Stomach (tissue), 9 donors: Measurements from ENCODE around the gene CCPG1. TPM values are rescaled to one million over a fixed set of nuclear protein-coding genes. Genes with fewer than 3 reads are reported as not detected.

Source experiments
- DNase-seq, 2 donors: peaks; one replicate each; pipeline versions ENCODE4 v3.0.0 to v3.0.0-alpha.2; 2013 to 2019
- H3K27ac ChIP-seq, 5 donors: fragments of 200-600 bp in 4 of 5; sonication (generic) in 4 of 5; one replicate each; pipeline ENCODE4 v1.5.1; 2013 to 2019; ENCODE audit warnings: mild to moderate bottlenecking in 1 of 5, moderate library complexity in 1 of 5
- H3K27me3 ChIP-seq, 3 donors: fragments of 200-600 bp; sonication (generic); one replicate each; pipeline ENCODE4 v1.5.1; 2017 to 2019; ENCODE audit warnings: mixed run types in 1 of 3
- H3K36me3 ChIP-seq, 4 donors: fragments of 200-600 bp; sonication (generic); 1 replicate in 3 of 4; 2 replicates in 1 of 4; pipeline ENCODE4 v1.5.1; 2016 to 2019
- H3K4me1 ChIP-seq, 4 donors: fragments of 200-600 bp; sonication (generic); one replicate each; pipeline ENCODE4 v1.5.1; 2016 to 2019
- H3K4me3 ChIP-seq, 4 donors: fragments of 200-600 bp; sonication (generic) in 3 of 4; one replicate each; pipeline ENCODE4 v1.5.1; 2016 to 2019; ENCODE audit warnings: mild to moderate bottlenecking in 1 of 4
- H3K9me3 ChIP-seq, 4 donors: fragments of 200-600 bp; sonication (generic); one replicate each; pipeline ENCODE4 v1.5.1; 2016 to 2019
- EP300 ChIP-seq: sonication (generic); formaldehyde crosslinking; IDR thresholded peaks from one replicate; pipeline ENCODE4 v1.6.1; 2017; ENCODE audit warnings: antibody characterized with exemption
- POLR2A ChIP-seq, 4 donors: fragments of 450-650 bp; IDR thresholded peaks; one replicate each; pipeline ENCODE4 v1.6.1; 2016; ENCODE audit warnings: antibody characterized with exemption in 4 of 4, control low read depth in 2 of 4, mild to moderate bottlenecking in 1 of 4, moderate library complexity in 1 of 4
- POLR2AphosphoS5 ChIP-seq, 3 donors: sonication (generic); formaldehyde crosslinking; IDR thresholded peaks; one replicate each; pipeline ENCODE4 v1.6.1; 2016; ENCODE audit warnings: antibody characterized with exemption in 3 of 3
- WGBS, 5 donors: extraction: QIAGEN DNeasy Blood & Tissue Kit in 3 of 5; methylation state at CpG; one replicate each; pipeline versions ENCODE4 v1.1.5 to v1.1.7; 2013 to 2018; 5-methylcytosine and 5-hydroxymethylcytosine counted together
- intact Hi-C: fragments of 100-400 bp; cut with DNase I; formaldehyde crosslinking; loops from one replicate; pipeline ENCODE4 v1.15.1; 2023; ENCODE audit warnings: low total_unique reads
- polyA plus RNA-seq, 3 donors: library from polyadenylated mRNA; stranded (reverse); fragments of 200-250 nt; gene quantifications; one replicate each; pipeline ENCODE4 v1.2.3, GENCODE V29; 2013
- total RNA-seq, 5 donors: library from RNA; depleted of rRNA; stranded (reverse); fragments of >200 nt; gene quantifications; one replicate each; pipeline versions ENCODE4 v1.1.0 to v1.2.3, GENCODE V29; 2014 to 2016
- TF ChIP-seq, protein P1 (sequence below), 7 experiments: fragments of 450-650 bp in 4 of 7; fragments of 200-600 bp in 3 of 7; sonication (generic) in 3 of 7; IDR thresholded peaks; one replicate each; pipeline ENCODE4 v1.5.1; 2016 to 2019; ENCODE audit warnings: antibody characterized with exemption in 7 of 7, control low read depth in 2 of 7, mild to moderate bottlenecking in 1 of 7
- donor health status: healthy with polysubstance abuse.
- donor health status: Bipolar disorder and iron deficiency.
- donor health status: healthy.

Gene CCPG1
- total and polyA plus RNA-seq, 8 donors = 15.1 to 119 (median 28.1) TPM

- H3K36me3 ChIP-seq = peaks cover 3 to 57% (median 55%) of the 10 kb centered on the region in 4 donors
- no peaks in the 10 kb centered on the region for H3K4me1 ChIP-seq
- no peaks in the 10 kb centered on the region for H3K9me3 ChIP-seq
- no peaks in the 10 kb centered on the region for H3K27me3 ChIP-seq
- no peak overlapping the region for H3K27ac ChIP-seq
- no peak overlapping the region for H3K4me3 ChIP-seq
- no peak for DNase-seq
- TF ChIP-seq EP300 = no peak
- TF ChIP-seq, protein P1, sequence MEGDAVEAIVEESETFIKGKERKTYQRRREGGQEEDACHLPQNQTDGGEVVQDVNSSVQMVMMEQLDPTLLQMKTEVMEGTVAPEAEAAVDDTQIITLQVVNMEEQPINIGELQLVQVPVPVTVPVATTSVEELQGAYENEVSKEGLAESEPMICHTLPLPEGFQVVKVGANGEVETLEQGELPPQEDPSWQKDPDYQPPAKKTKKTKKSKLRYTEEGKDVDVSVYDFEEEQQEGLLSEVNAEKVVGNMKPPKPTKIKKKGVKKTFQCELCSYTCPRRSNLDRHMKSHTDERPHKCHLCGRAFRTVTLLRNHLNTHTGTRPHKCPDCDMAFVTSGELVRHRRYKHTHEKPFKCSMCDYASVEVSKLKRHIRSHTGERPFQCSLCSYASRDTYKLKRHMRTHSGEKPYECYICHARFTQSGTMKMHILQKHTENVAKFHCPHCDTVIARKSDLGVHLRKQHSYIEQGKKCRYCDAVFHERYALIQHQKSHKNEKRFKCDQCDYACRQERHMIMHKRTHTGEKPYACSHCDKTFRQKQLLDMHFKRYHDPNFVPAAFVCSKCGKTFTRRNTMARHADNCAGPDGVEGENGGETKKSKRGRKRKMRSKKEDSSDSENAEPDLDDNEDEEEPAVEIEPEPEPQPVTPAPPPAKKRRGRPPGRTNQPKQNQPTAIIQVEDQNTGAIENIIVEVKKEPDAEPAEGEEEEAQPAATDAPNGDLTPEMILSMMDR (IDR thresholded peaks at IDR 0.05) = no peak
- no peak for TF ChIP-seq POLR2A (IDR thresholded peaks at IDR 0.05)
- no peak for TF ChIP-seq POLR2AphosphoS5 (IDR thresholded peaks at IDR 0.05)
- intact Hi-C loops = no loop called here
- 59 to 86% (median 73%) methylated on average over 2 of the region's 2 CpGs for WGBS, 5 donors
Observed at GRCh38 chr15:55353025-55353424, 55.1 kb downstream of the CCPG1 start.

DNA sequence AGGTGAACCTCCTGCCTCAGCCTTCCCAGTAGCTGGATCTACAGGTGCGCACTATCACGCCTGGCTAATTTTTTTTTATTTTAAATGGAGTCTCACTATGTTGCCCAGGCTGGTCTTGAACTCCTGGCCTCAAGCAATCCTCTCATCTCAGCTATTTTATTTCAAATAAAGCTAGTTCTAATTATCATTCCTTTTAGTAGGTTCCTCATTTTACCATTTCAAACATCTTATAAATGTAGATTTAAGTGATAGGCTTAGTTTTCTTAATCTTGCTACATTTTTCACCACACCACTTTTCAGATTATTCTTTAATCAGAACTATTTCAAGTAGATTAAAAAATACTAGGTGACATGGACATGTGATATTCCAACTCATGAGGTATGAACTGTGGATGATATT, 58.9 kb downstream of the CCPG1 start:
- H3K4me1 ChIP-seq = peaks cover 0 to 3% (median 1%) of the 10 kb centered on the region in 4 donors
- intact Hi-C loops = no loop called here
- DNase-seq = no peak
- no peaks in the 10 kb centered on the region for H3K27me3 ChIP-seq
- TF ChIP-seq POLR2A (IDR thresholded peaks at IDR 0.05) (no peak), EP300 (no peak)
- TF ChIP-seq, protein P1 (IDR thresholded peaks at IDR 0.05) = no peak
- H3K9me3 ChIP-seq = no peaks in the 10 kb centered on the region
- peaks cover 0 to 35% (median 28%) of the 10 kb centered on the region in 4 donors for H3K36me3 ChIP-seq
- no peak overlapping the region for H3K27ac ChIP-seq
- WGBS, 5 donors = 94 to 100% (median 100%) methylated on average over 2 of the region's 2 CpGs
- H3K4me3 ChIP-seq = no peak overlapping the region

DNA sequence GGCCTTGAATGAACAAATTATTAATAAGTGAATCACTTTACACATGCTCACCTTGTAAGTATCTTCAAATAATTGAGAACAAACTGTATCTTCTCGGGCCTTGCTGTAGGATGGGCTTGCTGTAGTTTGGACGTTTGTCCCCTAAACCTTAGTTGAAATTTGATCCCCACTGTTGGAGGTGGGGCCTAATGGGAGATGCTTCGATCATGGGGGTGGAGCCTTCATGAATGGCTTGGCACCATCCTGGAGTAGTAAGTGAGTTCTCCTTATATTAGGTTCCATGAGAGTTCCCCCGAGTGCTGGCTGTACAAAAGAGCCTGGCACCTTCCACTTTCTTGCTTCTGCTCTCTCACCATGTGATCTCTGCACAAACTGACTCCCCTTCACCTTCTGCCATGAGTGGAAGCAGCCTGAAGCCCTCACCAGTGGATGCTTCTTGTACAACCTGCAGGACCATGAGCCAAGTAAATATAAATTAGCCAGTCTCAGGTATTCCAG, 59.8 kb downstream of the CCPG1 start:
- Histone ChIP-seq H3K27ac (no peak overlapping the region), H3K4me1 (peaks cover 0 to 8% (median 2%) of the 10 kb centered on the region in 4 donors), H3K4me3 (no peak overlapping the region), H3K9me3 (no peaks in the 10 kb centered on the region), H3K27me3 (no peaks in the 10 kb centered on the region), H3K36me3 (peaks cover 0 to 35% (median 24%) of the 10 kb centered on the region in 4 donors)
- TF ChIP-seq POLR2A (IDR thresholded peaks at IDR 0.05) (no peak), POLR2AphosphoS5 (IDR thresholded peaks at IDR 0.05) (no peak), EP300 (no peak)
- TF ChIP-seq, protein P1 (IDR thresholded peaks at IDR 0.05) = no peak
- 67 to 86% (median 71%) methylated on average over 4 of the region's 4 CpGs for WGBS, 5 donors
- intact Hi-C loops = no loop called here
- DNase-seq = no peak

GRCh38 chr15:55344206-55344605, 64.0 kb downstream of the CCPG1 start:
- Histone ChIP-seq H3K4me3 (no peak overlapping the region), H3K27me3 (no peaks in the 10 kb centered on the region), H3K27ac (no peak overlapping the region), H3K36me3 (peaks cover 0 to 47% (median 31%) of the 10 kb centered on the region in 4 donors), H3K9me3 (no peaks in the 10 kb centered on the region), H3K4me1 (peaks cover 0 to 8% (median 2%) of the 10 kb centered on the region in 4 donors)
- no peak for TF ChIP-seq POLR2A (IDR thresholded peaks at IDR 0.05)
- TF ChIP-seq, protein P1 (IDR thresholded peaks at IDR 0.05) = no peak
- TF ChIP-seq EP300 = no peak
- no peak for TF ChIP-seq POLR2AphosphoS5 (IDR thresholded peaks at IDR 0.05)
- intact Hi-C loops = no loop called here
- WGBS, 5 donors = 73 to 88% (median 83%) methylated on average over 2 of the region's 2 CpGs
- no peak for DNase-seq
